Aorta (tissue), 5 donors: Measurements from ENCODE around the gene ZNF740. TPM values are rescaled to one million over a fixed set of nuclear protein-coding genes. Genes with fewer than 3 reads are reported as not detected.

Source experiments
- ATAC-seq: fragments of 200-7000 bp; cut with Tn5 transposase; one replicate; pipeline ENCODE4 v1.9.1; 2022; ENCODE audit warnings: moderate library complexity; ENCODE audit not compliant: low FRiP score
- DNase-seq, 2 donors: peaks; one replicate each; pipeline ENCODE4 v3.0.0-alpha.2; 2020
- H3K27ac ChIP-seq, 2 donors: one replicate each; pipeline ENCODE4 v1.5.1; 2013; ENCODE audit warnings: low read length in 2 of 2, mild to moderate bottlenecking in 2 of 2, moderate library complexity in 2 of 2, control low read depth in 1 of 2, inconsistent platforms in 1 of 2, low read depth in 1 of 2
- H3K27me3 ChIP-seq, 2 donors: one replicate each; pipeline ENCODE4 v1.6.1; 2013; ENCODE audit warnings: control low read depth in 1 of 2, low read length in 1 of 2, mild to moderate bottlenecking in 1 of 2, moderate library complexity in 1 of 2; ENCODE audit not compliant: insufficient read depth in 2 of 2, control insufficient read depth in 1 of 2
- H3K36me3 ChIP-seq, 2 donors: one replicate each; pipeline ENCODE4 v1.6.1; 2013; ENCODE audit warnings: control low read depth in 1 of 2, low read length in 1 of 2, mild to moderate bottlenecking in 1 of 2; ENCODE audit not compliant: insufficient read depth in 2 of 2, control insufficient read depth in 1 of 2
- H3K4me1 ChIP-seq, 2 donors: one replicate each; pipeline ENCODE4 v1.6.1; 2013; ENCODE audit warnings: low read length in 2 of 2, control low read depth in 1 of 2, mild to moderate bottlenecking in 1 of 2, moderate library complexity in 1 of 2; ENCODE audit not compliant: insufficient read depth in 2 of 2, control insufficient read depth in 1 of 2
- H3K4me3 ChIP-seq, 2 donors: one replicate each; pipeline ENCODE4 v1.5.1; 2013; ENCODE audit warnings: low read length in 2 of 2, control low read depth in 1 of 2, mild to moderate bottlenecking in 1 of 2
- H3K9me3 ChIP-seq: one replicate; pipeline ENCODE4 v1.6.1; 2013; ENCODE audit warnings: mild to moderate bottlenecking, low read length; ENCODE audit not compliant: control insufficient read depth
- WGBS, 2 donors: extraction: QIAGEN DNeasy Blood & Tissue Kit; methylation state at CpG; one replicate each; pipeline ENCODE4 v1.1.7; 2013; 5-methylcytosine and 5-hydroxymethylcytosine counted together
- intact Hi-C, 2 donors: fragments of 100-400 bp; cut with DNase I; formaldehyde crosslinking; loops; one replicate each; pipeline versions ENCODE4 v1.14.2 to v1.15.0; 2022
- polyA plus RNA-seq, 2 donors: library from polyadenylated mRNA; stranded (reverse); fragments of 200-250 nt; gene quantifications; one replicate each; pipeline ENCODE4 v1.2.3, GENCODE V29; 2013
- total RNA-seq, 2 donors: library from RNA; stranded (reverse); fragmentation: NEBNext Ultra II Directional; extraction: Animal tissue kit (Norgen Biotek cat#: 25700); gene quantifications; one replicate each; pipeline ENCODE4 v1.2.1, GENCODE V29; 2021
- donor health status: healthy with polysubstance abuse.
- donor health status: Bipolar disorder and iron deficiency.
- donor health status: DM: no; HTN: no; CAD: no.
- donor health status: DM: no; HTN: no; CAD: no.
- donor health status: DM: yes; HTN: yes; CAD: no.

ZNF740 gene
- total and polyA plus RNA-seq, 4 donors = 4.1 to 46.3 (median 24.8) TPM

- H3K27ac ChIP-seq = no peak overlapping the region
- no peak overlapping the region for H3K4me3 ChIP-seq
- no peaks in the 10 kb centered on the region for H3K9me3 ChIP-seq
- no peaks in the 10 kb centered on the region for H3K36me3 ChIP-seq
- peak in 1 of 2 donors; percentile 62 for DNase-seq
- intact Hi-C loops = loop anchor here in 1 of 2 donors (2.0 to 5.0 kb wide), 2 partner anchors 38 to 131 kb away; no protein-coding TSS in a partner anchor
- no peaks in the 10 kb centered on the region for H3K4me1 ChIP-seq
- no peaks in the 10 kb centered on the region for H3K27me3 ChIP-seq
- ATAC-seq = no peak
- 85 to 89% methylated on average over 10 of the region's 10 CpGs for WGBS, 2 donors
Measured at GRCh38 chr12:53195516-53196420, 15.2 kb downstream of the ZNF740 start.

DNA sequence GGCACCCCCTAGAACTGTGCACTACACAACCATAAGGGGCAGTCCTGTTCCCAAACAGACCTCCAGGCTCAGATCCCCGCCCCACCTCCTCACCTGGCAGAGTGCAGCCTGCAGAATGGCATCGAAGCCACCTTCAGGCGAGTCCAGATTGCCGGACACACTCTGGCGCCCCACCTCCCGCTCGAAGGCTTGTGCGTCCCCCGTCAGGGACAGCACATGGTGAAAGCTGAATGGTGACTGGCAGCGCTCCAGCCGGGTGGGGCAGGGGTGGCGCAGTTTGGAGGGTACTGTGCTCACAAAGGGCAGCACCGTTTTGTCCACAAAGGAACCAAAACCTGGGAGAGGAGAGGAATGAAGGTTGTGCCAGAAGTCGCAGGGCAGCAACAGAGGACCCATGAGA, 16.0 kb downstream of the ZNF740 start:
- Histone ChIP-seq H3K27ac (no peak overlapping the region), H3K27me3 (no peaks in the 10 kb centered on the region), H3K36me3 (no peaks in the 10 kb centered on the region), H3K4me1 (no peaks in the 10 kb centered on the region), H3K4me3 (no peak overlapping the region), H3K9me3 (no peaks in the 10 kb centered on the region)
- DNase-seq (no peak), ATAC-seq (no peak)
- intact Hi-C loops = loop anchor here in 1 of 2 donors (2.0 to 5.0 kb wide), 2 partner anchors 39 to 132 kb away; no protein-coding TSS in a partner anchor
- 87 to 89% methylated on average over 14 of the region's 14 CpGs for WGBS, 2 donors

GRCh38 chr12:53197011-53197640, 16.6 kb downstream of the ZNF740 start:
- Histone ChIP-seq H3K27me3 (no peaks in the 10 kb centered on the region), H3K36me3 (no peaks in the 10 kb centered on the region), H3K27ac (no peak overlapping the region), H3K9me3 (no peaks in the 10 kb centered on the region), H3K4me1 (no peaks in the 10 kb centered on the region), H3K4me3 (no peak overlapping the region)
- intact Hi-C loops = loop anchor here (1.0 to 5.0 kb wide), 3 partner anchors 40 to 132 kb away; no protein-coding TSS in a partner anchor
- DNase-seq (peak in 1 of 2 donors; percentile 70), ATAC-seq (peak; percentile 5)
- WGBS, 2 donors = 75 to 76% methylated on average over 19 of the region's 19 CpGs

DNA sequence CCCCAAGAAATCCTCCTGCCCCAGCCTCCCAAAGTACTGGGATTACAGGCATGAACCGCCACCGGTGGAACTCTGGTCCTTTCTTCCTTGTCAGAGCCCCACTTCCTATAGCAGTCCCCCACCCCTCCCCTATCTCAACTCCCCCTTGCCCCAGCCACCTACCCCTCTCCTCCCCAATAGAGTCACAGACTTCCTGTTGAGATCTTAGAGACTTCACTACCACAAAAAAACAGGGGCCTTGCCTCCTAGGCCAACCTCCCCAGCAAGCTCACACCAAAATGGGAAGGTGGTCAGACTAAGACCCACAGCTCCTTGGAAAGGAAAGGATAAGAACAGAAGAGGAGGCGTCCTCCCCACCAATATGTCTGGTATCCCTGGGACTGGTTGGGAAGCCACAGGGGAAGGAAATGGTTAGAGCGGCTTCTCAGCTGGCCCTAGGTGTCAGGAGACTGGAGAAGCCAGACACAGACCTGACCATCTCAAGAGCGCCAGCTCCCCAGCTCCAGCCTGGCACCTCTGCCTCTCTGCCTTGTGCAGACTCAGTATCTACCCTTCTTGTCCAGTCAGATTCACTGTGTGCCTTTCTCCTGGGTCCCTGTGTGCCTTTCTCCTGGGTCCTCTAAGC, 18.1 kb downstream of the ZNF740 start:
- WGBS, 2 donors = 90 to 96% methylated on average over 5 of the region's 5 CpGs
- Histone ChIP-seq H3K4me3 (no peak overlapping the region), H3K27me3 (no peaks in the 10 kb centered on the region), H3K36me3 (no peaks in the 10 kb centered on the region), H3K4me1 (no peaks in the 10 kb centered on the region), H3K27ac (no peak overlapping the region), H3K9me3 (no peaks in the 10 kb centered on the region)
- intact Hi-C loops = loop anchor here in 1 of 2 donors (5.0 kb wide), 1 partner anchor 41 kb away; no protein-coding TSS in a partner anchor
- DNase-seq = peak in 1 of 2 donors; percentile 37
- ATAC-seq = no peak

- no peak overlapping the region for H3K4me3 ChIP-seq
- intact Hi-C loops = loop anchor here in 1 of 2 donors (5.0 kb wide), 1 partner anchor 42 kb away; no protein-coding TSS in a partner anchor
- ATAC-seq = no peak
Measured at GRCh38 chr12:53199700-53200099, 19.2 kb downstream of the ZNF740 start.

DNA sequence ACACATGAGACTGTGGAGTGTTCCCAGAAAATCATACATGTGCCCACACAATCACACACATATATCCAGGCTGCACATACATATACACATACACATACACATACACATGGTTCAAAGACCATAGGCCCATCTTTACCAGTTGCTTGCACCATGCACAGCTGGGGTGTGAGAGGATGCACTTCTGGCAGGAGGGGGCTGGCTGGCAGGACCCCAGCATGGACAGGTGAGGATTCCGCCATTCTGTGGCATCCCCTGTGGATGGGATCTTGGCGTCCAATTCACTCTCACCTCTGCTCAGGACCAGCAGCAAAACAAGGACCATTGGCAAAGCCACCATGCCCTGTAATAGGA, 19.6 kb downstream of the ZNF740 start:
- no peaks in the 10 kb centered on the region for H3K4me1 ChIP-seq
- no peak overlapping the region for H3K4me3 ChIP-seq
- no peaks in the 10 kb centered on the region for H3K36me3 ChIP-seq
- no peak overlapping the region for H3K27ac ChIP-seq
- no peaks in the 10 kb centered on the region for H3K27me3 ChIP-seq
- peak in 1 of 2 donors; percentile 42 for DNase-seq
- WGBS, 2 donors = 95 to 96% methylated on average over 2 of the region's 2 CpGs
- H3K9me3 ChIP-seq = no peaks in the 10 kb centered on the region
- intact Hi-C loops = no loop called here
- no peak for ATAC-seq

More at GRCh38 chr12:53199700-53200099, 19.2 kb downstream of the ZNF740 start:
- WGBS, 2 donors = 90 to 92% methylated on average over 3 of the region's 3 CpGs
- Histone ChIP-seq H3K27me3 (no peaks in the 10 kb centered on the region), H3K4me1 (no peaks in the 10 kb centered on the region), H3K36me3 (no peaks in the 10 kb centered on the region), H3K9me3 (no peaks in the 10 kb centered on the region), H3K27ac (no peak overlapping the region)
- no peak for DNase-seq

DNA sequence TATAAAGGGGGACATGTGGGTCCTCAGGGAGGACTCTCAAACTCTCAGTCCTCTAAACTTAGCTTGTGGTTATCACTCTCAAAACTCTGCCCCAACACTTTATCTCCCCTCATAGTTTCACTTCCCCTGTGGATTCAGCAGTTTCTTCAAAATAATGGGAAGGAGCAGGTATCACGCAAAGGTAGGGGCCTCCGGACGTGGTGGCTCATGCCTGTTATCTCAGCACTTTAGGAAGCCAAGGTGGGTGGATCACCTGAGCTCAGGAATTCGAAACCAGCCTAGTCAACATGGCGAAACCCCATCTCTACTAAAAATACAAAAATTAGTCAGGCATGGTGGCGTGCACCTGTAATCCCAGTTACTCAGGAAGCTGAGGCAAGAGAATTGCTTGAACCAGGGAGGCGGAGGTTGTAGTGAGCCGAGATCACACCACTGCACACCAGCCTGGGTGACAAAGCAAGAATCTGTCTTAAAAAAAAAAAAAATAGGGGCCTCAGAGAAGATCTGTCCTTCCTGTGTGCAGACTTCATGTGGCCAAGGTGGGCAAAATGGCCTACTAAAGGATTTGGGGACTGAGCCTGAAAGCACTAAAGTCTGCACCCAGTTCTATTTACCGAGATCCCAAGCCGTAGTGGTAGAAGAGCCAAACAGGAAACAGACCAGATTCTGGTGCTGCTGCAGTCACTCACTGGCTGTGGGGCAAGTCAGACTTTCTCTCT, 20.1 kb downstream of the ZNF740 start:
- DNase-seq (peak in 1 of 2 donors; percentile 24), ATAC-seq (no peak)
- intact Hi-C loops = no loop called here
- H3K4me3 ChIP-seq = no peak overlapping the region
- 73% methylated on average over 10 of the region's 10 CpGs for WGBS, 2 donors
- H3K27me3 ChIP-seq = no peaks in the 10 kb centered on the region
- no peaks in the 10 kb centered on the region for H3K4me1 ChIP-seq
- H3K27ac ChIP-seq = no peak overlapping the region
- H3K36me3 ChIP-seq = no peaks in the 10 kb centered on the region
- H3K9me3 ChIP-seq = no peaks in the 10 kb centered on the region

GRCh38 chr12:53201177-53201541, 20.6 kb downstream of the ZNF740 start:
- H3K27ac ChIP-seq = no peak overlapping the region
- no peaks in the 10 kb centered on the region for H3K27me3 ChIP-seq
- DNase-seq (no peak), ATAC-seq (no peak)
- no peak overlapping the region for H3K4me3 ChIP-seq
- WGBS, 2 donors = 14 to 18% methylated on average over 1 of the region's 1 CpG
- H3K4me1 ChIP-seq = no peaks in the 10 kb centered on the region
- intact Hi-C loops = no loop called here
- no peaks in the 10 kb centered on the region for H3K9me3 ChIP-seq
- H3K36me3 ChIP-seq = no peaks in the 10 kb centered on the region
